HFF-Myc (cell line): Measurements from ENCODE around the gene FMNL2.

Experiments
- DNase-seq: peaks from one replicate; pipeline ENCODE4 v3.0.0-alpha.2; 2011; ENCODE audit warnings: low read depth; ENCODE audit errors: extremely low read depth
- H3K4me3 ChIP-seq: replicated peaks from 2 replicates; pipeline ENCODE4 v1.5.1; 2011; ENCODE audit warnings: low read depth, mild to moderate bottlenecking, control low read depth, low read length
- TF ChIP-seq, protein P1 (sequence below): IDR thresholded peaks from 2 replicates; pipeline ENCODE4 v1.5.1; 2012; ENCODE audit warnings: mild to moderate bottlenecking, low read depth, low read length, control low read depth; ENCODE audit errors: missing control alignments

FMNL2 gene

DNA sequence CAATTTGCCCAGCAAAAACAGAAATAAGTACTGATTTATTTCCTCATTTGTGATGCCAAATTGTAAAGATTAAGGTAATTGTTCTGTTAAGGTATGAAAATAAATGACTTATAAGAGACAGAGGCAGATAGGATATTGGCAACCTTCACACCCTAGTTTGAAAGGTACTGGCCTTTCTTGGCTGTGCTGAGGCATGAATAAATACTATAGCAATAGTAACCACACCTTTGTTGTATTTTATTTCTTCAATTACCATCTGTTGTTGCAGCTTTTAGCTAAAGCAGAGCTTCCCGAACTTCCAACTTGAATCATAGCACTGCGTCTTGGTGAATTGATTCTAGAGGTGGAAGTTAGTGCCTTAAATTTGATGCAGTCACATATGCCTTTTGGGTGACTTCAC, 55.9 kb downstream of the FMNL2 start:
- no peak for DNase-seq
- TF ChIP-seq, protein P1, sequence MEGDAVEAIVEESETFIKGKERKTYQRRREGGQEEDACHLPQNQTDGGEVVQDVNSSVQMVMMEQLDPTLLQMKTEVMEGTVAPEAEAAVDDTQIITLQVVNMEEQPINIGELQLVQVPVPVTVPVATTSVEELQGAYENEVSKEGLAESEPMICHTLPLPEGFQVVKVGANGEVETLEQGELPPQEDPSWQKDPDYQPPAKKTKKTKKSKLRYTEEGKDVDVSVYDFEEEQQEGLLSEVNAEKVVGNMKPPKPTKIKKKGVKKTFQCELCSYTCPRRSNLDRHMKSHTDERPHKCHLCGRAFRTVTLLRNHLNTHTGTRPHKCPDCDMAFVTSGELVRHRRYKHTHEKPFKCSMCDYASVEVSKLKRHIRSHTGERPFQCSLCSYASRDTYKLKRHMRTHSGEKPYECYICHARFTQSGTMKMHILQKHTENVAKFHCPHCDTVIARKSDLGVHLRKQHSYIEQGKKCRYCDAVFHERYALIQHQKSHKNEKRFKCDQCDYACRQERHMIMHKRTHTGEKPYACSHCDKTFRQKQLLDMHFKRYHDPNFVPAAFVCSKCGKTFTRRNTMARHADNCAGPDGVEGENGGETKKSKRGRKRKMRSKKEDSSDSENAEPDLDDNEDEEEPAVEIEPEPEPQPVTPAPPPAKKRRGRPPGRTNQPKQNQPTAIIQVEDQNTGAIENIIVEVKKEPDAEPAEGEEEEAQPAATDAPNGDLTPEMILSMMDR, result no peak

DNA sequence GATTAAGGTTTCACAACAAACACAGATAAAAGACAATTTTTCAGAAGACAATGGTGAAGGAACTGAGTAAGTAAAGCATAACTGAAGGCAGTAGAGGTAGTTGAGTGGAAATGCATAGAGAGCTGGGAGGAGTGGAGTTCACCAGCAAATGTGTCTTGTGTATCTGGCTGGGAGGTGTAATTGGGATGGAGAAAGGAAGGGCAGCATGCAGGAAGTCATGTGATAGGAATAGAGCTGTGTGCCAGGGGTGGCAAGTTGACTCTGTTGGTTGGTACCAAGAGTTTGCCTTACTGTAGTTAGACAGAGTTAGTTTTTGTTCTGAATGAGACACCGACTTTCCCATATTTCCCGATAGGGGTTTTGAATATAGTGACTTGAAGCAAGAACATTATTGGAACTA, 56.3 kb downstream of the FMNL2 start:
- H3K4me3 ChIP-seq, result no peak overlapping the region
- no peak for DNase-seq
- TF ChIP-seq, protein P1, result no peak

More for the DNA sequence above, 55.9 kb downstream of the FMNL2 start:
- H3K4me3 ChIP-seq, result no peak overlapping the region

DNA sequence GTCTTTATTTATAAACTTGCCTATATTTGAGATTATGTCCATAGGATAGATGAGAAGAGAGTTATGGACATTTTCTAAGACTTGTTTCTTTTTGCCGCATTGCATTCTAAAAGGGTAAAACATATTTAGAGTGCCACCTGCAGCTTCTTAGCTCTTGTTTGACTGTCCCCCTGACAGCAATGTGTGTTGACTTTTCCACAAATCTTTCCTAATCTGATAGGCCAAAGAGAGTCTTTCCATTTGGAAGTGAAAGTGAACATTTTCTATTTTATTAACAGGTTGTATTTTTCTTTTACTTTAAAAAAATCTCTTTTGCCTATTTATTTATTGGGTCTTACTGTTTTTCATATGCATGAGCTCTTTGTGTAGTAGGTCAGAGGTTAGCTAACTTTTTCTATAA, 58.4 kb downstream of the FMNL2 start:
- TF ChIP-seq, protein P1, result no peak
- DNase-seq, result no peak
- H3K4me3 ChIP-seq, result no peak overlapping the region

DNA sequence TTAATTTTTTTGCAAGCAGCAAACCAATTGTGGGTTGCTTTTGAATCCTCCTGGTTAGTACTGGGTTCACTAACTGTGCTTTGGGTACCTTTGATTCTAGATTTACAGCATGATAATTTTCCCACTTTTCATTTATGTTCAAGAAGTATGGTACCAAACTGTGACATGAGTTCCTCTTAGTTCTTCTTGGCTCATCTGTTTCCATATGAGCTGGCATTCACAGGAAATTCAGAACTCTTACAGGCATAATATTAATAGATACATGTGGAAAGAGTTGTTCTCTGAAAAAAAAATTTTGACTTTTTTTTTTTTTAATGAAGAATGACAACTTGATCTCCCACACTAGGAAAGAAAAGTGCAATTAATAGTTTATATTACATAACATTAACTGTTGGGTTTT, 59.4 kb downstream of the FMNL2 start:
- no peak for DNase-seq
- no peak overlapping the region for H3K4me3 ChIP-seq
- TF ChIP-seq, protein P1, result no peak

DNA sequence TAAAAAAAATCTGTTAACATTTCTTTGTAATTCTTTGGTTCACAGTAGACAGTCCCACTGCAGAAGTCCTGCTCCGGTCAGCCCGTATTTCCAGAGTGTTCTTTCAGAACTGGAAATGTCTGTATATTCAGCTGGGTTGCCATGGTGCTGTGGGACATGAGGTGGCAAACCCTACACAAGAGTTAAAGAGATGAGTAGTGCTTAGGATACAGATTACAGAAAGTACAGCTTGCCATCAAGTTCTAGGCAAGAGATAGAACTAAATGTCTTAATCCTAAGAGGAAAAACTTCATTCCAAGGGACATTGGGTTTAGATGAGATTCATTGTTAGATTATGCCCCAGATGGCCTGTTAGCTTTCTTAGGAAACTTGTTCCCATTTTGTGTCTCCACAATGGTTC, 60.1 kb downstream of the FMNL2 start:
- no peak for DNase-seq
- H3K4me3 ChIP-seq, result no peak overlapping the region
- TF ChIP-seq, protein P1, result no peak

DNA sequence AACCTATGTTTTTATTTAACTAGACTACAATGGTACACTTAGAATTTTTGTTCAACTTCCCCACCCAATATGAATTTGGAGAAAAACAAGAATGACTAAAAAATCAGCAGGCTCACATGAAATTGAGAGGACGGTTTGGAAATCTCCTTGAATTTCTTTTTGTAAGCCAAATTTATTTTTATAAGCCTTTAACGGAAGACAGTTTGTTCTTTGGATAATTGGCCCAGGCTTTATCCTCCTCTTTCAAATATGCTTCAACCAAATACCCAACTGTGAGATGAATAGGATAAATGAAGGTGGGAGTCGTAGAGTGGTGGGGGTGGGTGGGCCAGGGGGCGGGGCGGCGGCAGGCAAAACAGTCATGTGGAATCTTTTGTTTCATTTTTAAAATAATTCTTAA, 60.6 kb downstream of the FMNL2 start:
- TF ChIP-seq, protein P1, result no peak
- no peak overlapping the region for H3K4me3 ChIP-seq
- no peak for DNase-seq

DNA sequence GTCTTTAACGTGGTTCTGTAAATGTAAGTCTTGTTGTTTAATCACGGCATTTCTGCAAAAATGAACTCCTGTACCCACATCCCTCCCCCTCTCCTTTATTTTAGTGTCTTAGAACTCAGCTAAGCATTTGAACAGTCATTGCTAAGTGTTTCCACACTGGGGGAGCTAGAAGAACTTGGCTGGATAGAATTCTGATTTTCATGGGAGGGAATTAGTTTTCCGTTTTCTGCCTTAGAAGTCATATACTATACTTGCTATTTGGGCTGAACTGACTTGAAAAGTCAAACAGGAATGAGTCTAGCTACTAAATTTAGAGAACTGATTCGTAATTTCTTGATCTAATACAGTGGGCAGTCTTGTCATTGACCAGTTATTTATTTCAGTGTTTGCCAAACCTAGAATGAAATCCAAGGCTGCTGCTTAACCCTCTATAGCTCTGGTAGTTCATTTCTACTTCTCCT, 61.1 kb downstream of the FMNL2 start:
- TF ChIP-seq, protein P1, result no peak
- no peak for DNase-seq
- H3K4me3 ChIP-seq, result no peak overlapping the region
